Epidermal melanocyte (primary cell): ENCODE data around the gene ACAP3.
"Not testable (repeated sequence)": the region's sequence is repeated elsewhere in the genome, so short reads cannot be mapped to it uniquely, and the experiment has no call there.

Experiments
- DNase-seq: peaks from one replicate; pipeline ENCODE4 v3.0.0; 2011; ENCODE audit warnings: low spot score; ENCODE audit not compliant: insufficient read length

Gene ACAP3

DNA sequence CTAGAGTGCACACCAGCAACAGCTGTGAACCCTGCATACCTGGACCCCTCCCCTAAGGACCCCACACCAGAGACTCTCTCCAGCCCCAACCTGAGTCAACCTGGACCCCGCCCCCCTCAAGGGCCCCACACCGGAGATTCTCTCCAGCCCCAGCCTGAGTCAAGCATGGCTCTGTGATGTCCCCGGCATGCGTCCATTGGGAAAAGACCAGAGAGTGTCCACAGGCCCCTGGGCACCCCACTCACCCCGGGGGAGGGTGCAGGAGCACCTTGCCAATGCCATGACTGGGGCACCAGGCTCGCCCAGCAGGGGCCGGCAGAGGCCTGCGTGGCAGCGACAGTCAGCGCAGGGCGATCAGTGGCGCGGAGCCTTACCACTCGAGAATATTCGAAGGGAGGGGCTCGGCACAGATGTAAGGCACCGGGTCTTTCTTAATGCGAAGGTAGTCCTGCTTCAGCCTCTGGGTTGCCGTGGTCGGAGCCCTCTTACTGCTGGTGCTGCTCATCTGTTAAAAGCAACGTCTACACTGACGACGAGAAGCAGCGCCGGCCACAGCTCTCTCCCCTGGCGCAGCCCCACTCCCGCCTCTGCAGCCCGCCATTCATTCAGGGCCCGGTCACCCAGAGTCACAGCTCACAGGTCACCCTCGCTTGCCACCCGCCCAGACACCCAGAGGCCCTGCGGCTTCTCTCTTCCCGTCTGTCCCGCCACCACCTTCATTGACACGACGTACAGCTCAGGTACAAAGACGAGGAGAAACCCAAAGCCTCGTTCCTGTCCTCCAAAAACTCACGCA lies 40.0 kb downstream of the ACAP3 start:
- DNase-seq = no peak

GRCh38 chr1:1264868-1265272 lies 42.9 kb downstream of the ACAP3 start:
- DNase-seq = peak; percentile 81

- DNase-seq = no peak
Measured at GRCh38 chr1:1264026-1264425, 43.7 kb downstream of the ACAP3 start.

DNA sequence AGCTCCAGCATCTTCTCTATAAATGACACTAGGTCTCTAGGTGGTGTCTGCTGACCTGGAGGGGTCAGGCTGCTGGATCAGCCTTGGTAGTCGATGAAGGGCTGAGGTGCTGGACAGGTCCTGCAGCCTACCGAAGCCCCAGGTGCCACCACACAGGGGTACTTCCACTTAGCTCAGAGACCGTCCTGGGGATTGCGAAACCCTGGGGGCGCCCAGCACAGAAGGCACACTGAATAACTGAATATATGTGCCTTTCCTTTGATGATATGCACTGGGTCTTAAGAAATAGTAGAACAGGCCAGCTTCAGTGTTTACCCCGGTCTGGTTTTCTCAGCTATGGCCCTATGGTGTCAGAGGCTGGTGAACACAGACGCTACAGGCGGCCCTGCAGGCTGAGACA lies 45.0 kb downstream of the ACAP3 start:
- DNase-seq = no peak

- DNase-seq = no peak
Measured at GRCh38 chr1:1262071-1262470, 45.7 kb downstream of the ACAP3 start.

- DNase-seq = no peak
Measured at GRCh38 chr1:1260843-1261560, 46.7 kb downstream of the ACAP3 start.

GRCh38 chr1:1259951-1260600 lies 47.7 kb downstream of the ACAP3 start:
- no peak for DNase-seq

DNA sequence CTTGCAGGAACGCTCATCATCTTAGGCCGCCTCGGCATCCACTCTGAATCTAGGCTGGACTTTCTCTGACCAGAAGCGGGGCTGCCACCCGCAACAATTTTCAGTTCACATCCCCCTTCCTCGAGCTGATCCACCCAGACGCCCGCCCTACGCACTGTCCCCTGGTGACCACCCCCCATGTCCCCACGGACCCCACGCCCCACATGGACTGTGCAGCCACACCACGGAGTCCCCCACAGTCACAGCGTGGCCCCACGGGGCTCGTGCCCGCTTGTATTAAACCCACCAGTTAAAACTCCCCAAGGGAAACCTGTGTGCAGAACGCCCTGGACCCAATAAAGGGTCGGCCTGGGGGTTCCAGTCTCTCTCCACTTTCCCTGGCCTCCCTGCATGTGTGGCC lies 48.2 kb downstream of the ACAP3 start:
- no peak for DNase-seq

- DNase-seq = no peak
Measured at GRCh38 chr1:1259119-1259488, 48.6 kb downstream of the ACAP3 start.

DNA sequence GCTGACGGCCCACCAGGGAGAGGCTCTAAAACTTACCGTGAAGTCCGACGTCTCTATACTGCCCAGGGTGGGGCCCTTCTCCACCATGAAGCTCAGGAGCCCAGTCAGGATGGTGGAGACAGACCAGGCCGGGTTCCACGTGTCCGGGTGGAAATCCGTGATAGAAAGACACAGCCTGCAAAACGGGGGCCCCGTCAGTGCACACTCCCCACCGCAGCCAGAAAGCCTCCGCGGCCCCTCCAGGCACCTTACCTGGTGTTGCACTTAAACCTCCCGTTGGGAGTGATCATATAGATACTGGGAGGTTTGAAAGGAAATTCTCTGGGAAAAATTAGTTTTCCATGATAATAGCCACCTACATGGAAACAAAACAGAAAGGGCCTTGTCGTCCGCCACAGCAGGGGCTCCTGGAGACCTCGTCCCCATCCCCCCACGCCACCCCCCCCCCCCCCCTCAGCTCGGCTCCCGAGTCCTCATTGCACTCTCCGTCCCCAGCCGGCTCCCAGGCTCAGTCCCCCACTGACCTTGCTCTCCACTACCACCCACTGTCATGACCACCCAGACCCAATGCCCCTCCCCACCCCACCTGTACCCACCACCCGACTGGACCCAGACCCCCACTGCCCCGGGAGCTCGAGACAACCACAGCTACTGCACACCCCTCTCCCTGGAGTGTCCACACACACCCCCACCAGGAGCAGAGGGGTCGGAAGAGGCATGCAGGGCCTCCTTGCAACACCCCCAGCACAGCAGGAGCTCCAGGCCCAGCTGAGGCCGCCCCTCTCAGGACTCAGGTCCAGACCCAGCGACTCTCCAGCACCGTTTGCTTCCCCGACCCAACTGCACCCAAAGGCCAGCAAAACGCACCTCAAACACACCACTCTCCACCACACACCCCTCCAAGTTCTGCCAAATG lies 50.5 kb downstream of the ACAP3 start:
- no peak for DNase-seq

GRCh38 chr1:1255611-1256010 lies 52.1 kb downstream of the ACAP3 start:
- DNase-seq = no peak

GRCh38 chr1:1255078-1255477 lies 52.7 kb downstream of the ACAP3 start:
- no peak for DNase-seq

GRCh38 chr1:1254667-1254998 lies 53.1 kb downstream of the ACAP3 start:
- no peak for DNase-seq

DNA sequence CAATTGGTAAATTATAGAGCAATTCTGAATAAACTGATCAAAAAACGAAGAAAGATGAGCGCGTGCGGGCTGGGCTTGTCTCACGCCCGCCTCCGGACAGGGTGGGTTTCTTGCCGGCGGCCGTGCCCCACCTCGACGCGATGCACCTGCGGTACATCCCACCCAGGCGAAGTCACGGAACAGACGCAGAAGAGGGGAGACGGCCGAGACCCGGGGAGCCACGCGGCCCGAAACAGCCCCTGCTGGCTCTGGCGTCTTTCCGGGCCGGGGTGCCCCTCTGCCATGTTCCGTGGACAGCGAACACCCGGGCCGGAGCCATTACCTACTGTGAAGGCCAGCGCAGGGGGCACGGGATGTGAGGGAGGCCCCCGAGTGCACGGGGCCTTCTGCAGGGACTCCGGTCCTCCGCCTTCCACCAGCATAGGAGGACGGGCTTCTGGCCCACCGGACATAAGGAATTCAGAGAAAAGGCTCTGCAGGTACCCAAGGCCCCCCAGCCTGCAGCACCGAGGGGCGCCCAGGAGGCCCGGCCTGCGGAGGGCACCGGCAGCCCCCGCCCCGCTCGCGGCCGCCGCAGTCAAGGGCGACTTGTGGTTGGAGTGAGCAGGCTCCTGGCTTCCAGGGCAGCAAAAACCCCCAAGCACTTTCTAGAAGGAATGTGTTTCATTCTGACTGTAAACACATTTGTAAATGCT lies 53.6 kb downstream of the ACAP3 start:
- DNase-seq = no peak

- DNase-seq = no peak
Measured at GRCh38 chr1:1253314-1253713, 54.4 kb downstream of the ACAP3 start.

GRCh38 chr1:1250786-1251284 lies 56.9 kb downstream of the ACAP3 start:
- DNase-seq = no peak

GRCh38 chr1:1248009-1248913 lies 59.5 kb downstream of the ACAP3 start:
- not testable (repeated sequence) for DNase-seq

GRCh38 chr1:1247341-1247913 lies 60.3 kb downstream of the ACAP3 start:
- DNase-seq = no peak

GRCh38 chr1:1246577-1247340 lies 61.0 kb downstream of the ACAP3 start, which contains the start of gene C1QTNF12:
Gene C1QTNF12 (minus strand): TSS chr1:1246722. CDS start chr1:1246690, 32 bp downstream.
- DNase-seq = no peak
